Measurements from ENCODE around the gene RALBP1.

DNA sequence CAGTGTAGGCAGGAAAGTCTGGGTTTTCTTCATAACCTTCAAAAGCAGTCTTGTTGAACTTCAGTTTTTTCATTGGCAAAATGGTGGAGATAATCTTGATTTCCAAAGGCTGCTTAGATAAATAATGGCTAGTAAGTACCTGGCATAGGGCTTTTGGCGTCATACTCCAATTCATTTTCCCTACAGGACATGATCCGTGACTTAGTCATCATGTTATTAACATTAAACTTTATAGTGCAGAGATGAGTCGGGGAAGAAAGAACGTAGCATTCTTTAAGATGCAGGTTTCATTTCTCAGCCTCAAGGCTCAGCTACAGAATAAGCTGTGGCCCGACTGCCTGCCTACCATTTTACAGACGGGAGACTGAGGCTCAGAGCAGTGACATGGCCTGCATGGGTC is 64.0 kb downstream of the RALBP1 start:
- TF ChIP-seq CTCF (IDR thresholded peaks at IDR 0.05) (no peak), POLR2A (IDR thresholded peaks at IDR 0.05) (no peak)
